Peyer's patch (tissue), 4 donors: ENCODE data around the gene CSMD2. TPM values are rescaled to one million over a fixed set of nuclear protein-coding genes. Genes with fewer than 3 reads are reported as not detected.

Experiments
- small RNA-seq, 2 donors: library from RNA; depleted of rRNA; stranded (forward); fragments of <200 nt; gene quantifications; one replicate each; pipeline ENCODE3, GENCODE V24; 2016
- total RNA-seq, 4 donors: library from RNA; depleted of rRNA; stranded (reverse); fragments of >200 nt; gene quantifications; one replicate each; pipeline ENCODE4 v1.1.0, GENCODE V29; 2016

Gene CSMD2
- total RNA-seq, 4 donors from 2014 or later = under 0.01 to 1.2 (median 0.70) TPM

Small RNA genes within 50 kb of the gene (small RNA-seq; reads per million reads assigned to genes)
- gene RNA5SP42 = 0 to 0.23 reads per million in 2 donors

Other genes starting within 250 kb of the CSMD2 start
- gene C1orf94, start 11.7 kb upstream of the CSMD2 start, total RNA-seq = not detected